Mesenchymal stem cell (in vitro differentiated cells and primary cell): Measurements from ENCODE around the gene BCL2L1.
A peak's percentile ranks its signal among the peaks of the same experiment; 100 is the strongest.
"Not testable (repeated sequence)": the region's sequence is repeated elsewhere in the genome, so short reads cannot be mapped to it uniquely, and the experiment has no call there.

Experiments used
- DNase-seq: peaks from one replicate; pipeline ENCODE4 v3.0.0-alpha.2; 2013
- H2AFZ ChIP-seq: one replicate; pipeline ENCODE4 v1.6.1; 2013; ENCODE audit warnings: low read depth, mild to moderate bottlenecking, control low read depth, inconsistent platforms, low read length, moderate library complexity
- H2AK5ac ChIP-seq: 2 replicates; pipeline ENCODE4 v1.6.1; 2013; ENCODE audit warnings: low read length, moderate library complexity, mild to moderate bottlenecking, inconsistent platforms; ENCODE audit not compliant: severe bottlenecking
- H2BK120ac ChIP-seq: one replicate; pipeline ENCODE4 v1.6.1; 2013; ENCODE audit warnings: low read depth, mild to moderate bottlenecking, inconsistent platforms, low read length, moderate library complexity
- H2BK12ac ChIP-seq, 2 experiments: one replicate each; pipeline ENCODE4 v1.6.1; 2013; ENCODE audit warnings: inconsistent platforms in 2 of 2, low read length in 2 of 2, mild to moderate bottlenecking in 2 of 2, moderate library complexity in 2 of 2, control low read depth in 1 of 2
- H2BK15ac ChIP-seq: one replicate; pipeline ENCODE4 v1.6.1; 2013; ENCODE audit warnings: mild to moderate bottlenecking, low read depth, inconsistent platforms; ENCODE audit not compliant: poor library complexity, severe bottlenecking
- H2BK5ac ChIP-seq: 2 replicates; pipeline ENCODE4 v1.6.1; 2013; ENCODE audit warnings: low read depth, mild to moderate bottlenecking, low read length, control low read depth, inconsistent platforms; ENCODE audit not compliant: poor library complexity, severe bottlenecking
- H3K14ac ChIP-seq, 2 experiments: one replicate each; pipeline ENCODE4 v1.6.1; 2013; ENCODE audit warnings: inconsistent platforms in 2 of 2, low read length in 2 of 2, control low read depth in 1 of 2, mild to moderate bottlenecking in 1 of 2, moderate library complexity in 1 of 2
- H3K18ac ChIP-seq, 2 experiments: one replicate each; pipeline ENCODE4 v1.6.1; 2013; ENCODE audit warnings: inconsistent platforms in 2 of 2, low read length in 2 of 2, control low read depth in 1 of 2, low read depth in 1 of 2, mild to moderate bottlenecking in 1 of 2
- H3K23ac ChIP-seq, 2 experiments: one replicate each; pipeline ENCODE4 v1.6.1; 2013; ENCODE audit warnings: inconsistent platforms in 2 of 2, low read length in 2 of 2, mild to moderate bottlenecking in 2 of 2, moderate library complexity in 2 of 2, control low read depth in 1 of 2
- H3K27ac ChIP-seq: 2 replicates; pipeline ENCODE4 v1.5.1; 2013; ENCODE audit warnings: mild to moderate bottlenecking, moderate library complexity, low read length, control low read depth, inconsistent platforms; ENCODE audit not compliant: poor library complexity, severe bottlenecking
- H3K27me3 ChIP-seq, 2 experiments: 2 replicates each; pipeline versions ENCODE4 v1.6.1 to v1.7.0; 2013; ENCODE audit warnings: low read length in 2 of 2, mild to moderate bottlenecking in 2 of 2, moderate library complexity in 2 of 2, control low read depth in 1 of 2, inconsistent platforms in 1 of 2; ENCODE audit not compliant: control insufficient read depth in 1 of 2, insufficient read depth in 1 of 2
- H3K36me3 ChIP-seq, 2 experiments: 2 replicates each; pipeline versions ENCODE4 v1.6.1 to v1.7.0; 2013; ENCODE audit warnings: low read length in 2 of 2, control low read depth in 1 of 2, inconsistent platforms in 1 of 2, low read depth in 1 of 2, mild to moderate bottlenecking in 1 of 2; ENCODE audit not compliant: insufficient read depth in 2 of 2, control insufficient read depth in 1 of 2
- H3K4ac ChIP-seq, 2 experiments: one replicate each; pipeline ENCODE4 v1.6.1; 2013; ENCODE audit warnings: inconsistent platforms in 2 of 2, low read length in 2 of 2, mild to moderate bottlenecking in 2 of 2, moderate library complexity in 2 of 2, control low read depth in 1 of 2, low read depth in 1 of 2
- H3K4me1 ChIP-seq: 2 replicates; pipeline ENCODE4 v1.6.1; 2013; ENCODE audit warnings: low read depth, low read length, control low read depth; ENCODE audit not compliant: control insufficient read depth, insufficient read depth
- H3K4me2 ChIP-seq: 2 replicates; pipeline ENCODE4 v1.6.1; 2013; ENCODE audit warnings: low read length, mild to moderate bottlenecking, inconsistent platforms; ENCODE audit not compliant: poor library complexity, severe bottlenecking
- H3K4me3 ChIP-seq, 2 experiments: 2 replicates each; pipeline versions ENCODE4 v1.5.1 to v1.7.0; 2013; ENCODE audit warnings: low read length in 2 of 2, mild to moderate bottlenecking in 2 of 2, control low read depth in 1 of 2, low read depth in 1 of 2; ENCODE audit not compliant: insufficient read depth in 1 of 2
- H3K79me1 ChIP-seq: replicated peaks from 2 replicates; pipeline ENCODE4 v1.6.1; 2013; ENCODE audit warnings: mild to moderate bottlenecking, control low read depth, low read length, inconsistent platforms; ENCODE audit not compliant: poor library complexity, severe bottlenecking
- H3K9ac ChIP-seq: 2 replicates; pipeline ENCODE4 v1.7.0; 2013; ENCODE audit warnings: mild to moderate bottlenecking, low read length, moderate library complexity
- H3K9me3 ChIP-seq: 2 replicates; pipeline ENCODE4 v1.7.0; 2013; ENCODE audit warnings: mild to moderate bottlenecking, low read length; ENCODE audit not compliant: control insufficient read depth
- H4K8ac ChIP-seq: one replicate; pipeline ENCODE4 v1.6.1; 2013; ENCODE audit warnings: inconsistent platforms, mild to moderate bottlenecking, low read length, moderate library complexity
- H4K91ac ChIP-seq: one replicate; pipeline ENCODE4 v1.6.1; 2013; ENCODE audit warnings: mild to moderate bottlenecking, low read length, inconsistent platforms
- WGBS: methylation state at CpG from one replicate; pipeline ENCODE4 v1.1.7; 2013; ENCODE audit warnings: mixed read lengths; 5-methylcytosine and 5-hydroxymethylcytosine counted together

BCL2L1 gene

GRCh38 chr20:31747640-31748039, 25.0 kb upstream of the BCL2L1 start:
- H3K4me1 ChIP-seq, result peaks cover 4% of the 10 kb centered on the region
- H3K9ac ChIP-seq, result peak overlapping the region; percentile 73
- H2AFZ ChIP-seq, result no peak overlapping the region
- H2BK15ac ChIP-seq, result no peak overlapping the region
- no peak overlapping the region for H2BK5ac ChIP-seq
- no peak overlapping the region for H4K8ac ChIP-seq
- WGBS, result 100% methylated on average over 1 of the region's 5 CpGs
- H3K27me3 ChIP-seq, result no peaks in the 10 kb centered on the region
- H3K4me3 ChIP-seq, result peak overlapping the region in 1 of 2 experiments; percentile 45
- H3K23ac ChIP-seq, result no peak overlapping the region
- no peak overlapping the region for H3K4ac ChIP-seq
- H3K18ac ChIP-seq, result no peak overlapping the region
- no peak overlapping the region for H2BK12ac ChIP-seq
- no peak overlapping the region for H3K27ac ChIP-seq
- H2AK5ac ChIP-seq, result no peak overlapping the region
- H3K14ac ChIP-seq, result no peak overlapping the region
- no peak overlapping the region for H2BK120ac ChIP-seq
- H3K4me2 ChIP-seq, result no peak overlapping the region
- no peak for DNase-seq
- no peak overlapping the region for H4K91ac ChIP-seq
- H3K36me3 ChIP-seq, result no peaks in the 10 kb centered on the region
- H3K9me3 ChIP-seq, result no peaks in the 10 kb centered on the region
- H3K79me1 ChIP-seq, result peaks cover 8% of the 10 kb centered on the region

GRCh38 chr20:31747028-31747427, 24.4 kb upstream of the BCL2L1 start:
- not testable (repeated sequence) for H2BK15ac ChIP-seq, H3K23ac ChIP-seq, H4K91ac ChIP-seq, H3K9me3 ChIP-seq, H2BK120ac ChIP-seq, H2BK12ac ChIP-seq, H4K8ac ChIP-seq, H2AK5ac ChIP-seq, H3K27me3 ChIP-seq, H3K14ac ChIP-seq, H2BK5ac ChIP-seq, H2AFZ ChIP-seq, H3K4me3 ChIP-seq, H3K18ac ChIP-seq, H3K27ac ChIP-seq, H3K4ac ChIP-seq, H3K9ac ChIP-seq, H3K36me3 ChIP-seq, H3K79me1 ChIP-seq, H3K4me1 ChIP-seq, H3K4me2 ChIP-seq, DNase-seq
- WGBS, result 98% methylated on average over 14 of the region's 14 CpGs

GRCh38 chr20:31746068-31746878, 23.6 kb upstream of the BCL2L1 start:
- H3K18ac ChIP-seq, result no peak overlapping the region
- no peak overlapping the region for H3K27ac ChIP-seq
- H3K27me3 ChIP-seq, result no peaks in the 10 kb centered on the region
- H4K8ac ChIP-seq, result no peak overlapping the region
- no peak overlapping the region for H4K91ac ChIP-seq
- H2BK15ac ChIP-seq, result no peak overlapping the region
- no peaks in the 10 kb centered on the region for H3K36me3 ChIP-seq
- H2BK120ac ChIP-seq, result no peak overlapping the region
- H3K4me1 ChIP-seq, result peaks cover 4% of the 10 kb centered on the region
- H3K4ac ChIP-seq, result peak overlapping the region in 1 of 2 experiments; percentile 20
- no peak overlapping the region for H2BK5ac ChIP-seq
- no peak overlapping the region for H2AFZ ChIP-seq
- no peaks in the 10 kb centered on the region for H3K9me3 ChIP-seq
- no peak overlapping the region for H3K14ac ChIP-seq
- no peak overlapping the region for H3K4me2 ChIP-seq
- H3K79me1 ChIP-seq, result peaks cover 8% of the 10 kb centered on the region
- no peak overlapping the region for H2BK12ac ChIP-seq
- no CpG with 5 or more reads among the region's 1 CpG for WGBS
- H3K23ac ChIP-seq, result no peak overlapping the region
- H3K4me3 ChIP-seq, result no peak overlapping the region
- no peak overlapping the region for H3K9ac ChIP-seq
- DNase-seq, result no peak
- no peak overlapping the region for H2AK5ac ChIP-seq

- Histone ChIP-seq H3K4me1 (peaks cover 4% of the 10 kb centered on the region), H3K14ac (no peak overlapping the region), H3K4me2 (no peak overlapping the region), H2BK12ac (no peak overlapping the region), H3K27ac (no peak overlapping the region), H3K4ac (no peak overlapping the region), H2AK5ac (no peak overlapping the region), H2BK15ac (no peak overlapping the region), H2BK5ac (no peak overlapping the region), H3K79me1 (peaks cover 15% of the 10 kb centered on the region), H3K9ac (peak overlapping the region; percentile 97), H3K4me3 (peak overlapping the region in 1 of 2 experiments; percentile 89), H2BK120ac (no peak overlapping the region), H4K8ac (no peak overlapping the region), H4K91ac (no peak overlapping the region), H3K9me3 (no peaks in the 10 kb centered on the region), H3K18ac (no peak overlapping the region), H3K27me3 (no peaks in the 10 kb centered on the region), H3K36me3 (no peaks in the 10 kb centered on the region), H3K23ac (no peak overlapping the region), H2AFZ (no peak overlapping the region)
- DNase-seq, result no peak
- WGBS, result 92% methylated on average over 1 of the region's 1 CpG
Measured at GRCh38 chr20:31740656-31741323, 18.1 kb upstream of the BCL2L1 start.
